Stromal cell of bone marrow (primary cell): ENCODE results near the gene DNM1.
"Not testable (repeated sequence)": the region's sequence is repeated elsewhere in the genome, so short reads cannot be mapped to it uniquely, and the experiment has no call there.

Experiments used
- DNase-seq: peaks from one replicate; pipeline ENCODE4 v3.0.0-alpha.2; 2012; ENCODE audit warnings: low read depth

The DNM1 gene

GRCh38 chr9:128279088-128280073, 76.2 kb downstream of the DNM1 start:
- not testable (repeated sequence) for DNase-seq

- no peak for DNase-seq
Observed at GRCh38 chr9:128280084-128280622, 77.0 kb downstream of the DNM1 start.

- no peak for DNase-seq
Observed at GRCh38 chr9:128282500-128282899, 79.3 kb downstream of the DNM1 start.

- DNase-seq, result no peak
Observed at GRCh38 chr9:128285033-128285784, 82.0 kb downstream of the DNM1 start.

- peak; percentile 19 for DNase-seq
Observed at GRCh38 chr9:128286440-128286839, 83.3 kb downstream of the DNM1 start.

- DNase-seq, result no peak
Observed at GRCh38 chr9:128288273-128289004, 85.3 kb downstream of the DNM1 start.

- DNase-seq, result no peak
Observed at GRCh38 chr9:128292009-128292408, 88.8 kb downstream of the DNM1 start.

- no peak for DNase-seq
Observed at GRCh38 chr9:128293091-128293490, 89.9 kb downstream of the DNM1 start.

- no peak for DNase-seq
Observed at GRCh38 chr9:128294142-128294541, 91.0 kb downstream of the DNM1 start.

GRCh38 chr9:128296340-128297220, 93.4 kb downstream of the DNM1 start:
- DNase-seq, result no peak

GRCh38 chr9:128297221-128297773, 94.1 kb downstream of the DNM1 start:
- no peak for DNase-seq

- DNase-seq, result no peak
Observed at GRCh38 chr9:128298535-128299482, 95.6 kb downstream of the DNM1 start.

GRCh38 chr9:128304136-128304970, 101.2 kb downstream of the DNM1 start:
- DNase-seq, result no peak
